ENCODE measurements around the gene PHRF1. TPM values are rescaled to one million over a fixed set of nuclear protein-coding genes. Genes with fewer than 3 reads are reported as not detected.

PHRF1 gene
- total RNA-seq, 4 donors from 2014 or later, result 5.0 to 45.8 (median 24.1) TPM

GRCh38 chr11:548700-549603 lies 27.3 kb upstream of the PHRF1 start:
- intact Hi-C loops (cut with DNase I; ENCODE audit: low total_unique reads), result no loop called here
- no peak for TF ChIP-seq CTCF (IDR thresholded peaks at IDR 0.05)
- TF ChIP-seq POLR2A (IDR thresholded peaks at IDR 0.05), result no peak
- Histone ChIP-seq H3K4me3 (no peak overlapping the region), H3K9me3 (no peaks in the 10 kb centered on the region), H3K27ac (no peak overlapping the region), H3K36me3 (no peaks in the 10 kb centered on the region), H3K27me3 (peaks cover 12 to 22% of the 10 kb centered on the region in 2 donors), H3K4me1 (no peaks in the 10 kb centered on the region)
- DNase-seq, result no peak

GRCh38 chr11:550021-550745 lies 26.1 kb upstream of the PHRF1 start:
- H3K27ac ChIP-seq, result no peak overlapping the region
- H3K9me3 ChIP-seq, result no peaks in the 10 kb centered on the region
- TF ChIP-seq CTCF (IDR thresholded peaks at IDR 0.05) (no peak), POLR2A (IDR thresholded peaks at IDR 0.05) (no peak)
- peaks cover 21 to 29% of the 10 kb centered on the region in 2 donors for H3K27me3 ChIP-seq
- intact Hi-C loops (cut with DNase I; ENCODE audit: low total_unique reads), result no loop called here
- H3K4me3 ChIP-seq, result no peak overlapping the region
- DNase-seq, result no peak
- no peaks in the 10 kb centered on the region for H3K36me3 ChIP-seq
- H3K4me1 ChIP-seq, result peaks cover 0 to 7% of the 10 kb centered on the region in 2 donors

GRCh38 chr11:550746-551085 lies 25.6 kb upstream of the PHRF1 start:
- H3K4me1 ChIP-seq, result peaks cover 0 to 12% of the 10 kb centered on the region in 2 donors
- intact Hi-C loops (cut with DNase I; ENCODE audit: low total_unique reads), result no loop called here
- H3K27me3 ChIP-seq, result peaks cover 27 to 29% of the 10 kb centered on the region in 2 donors
- no peaks in the 10 kb centered on the region for H3K9me3 ChIP-seq
- H3K27ac ChIP-seq, result no peak overlapping the region
- DNase-seq, result no peak
- no peak for TF ChIP-seq CTCF (IDR thresholded peaks at IDR 0.05)
- TF ChIP-seq POLR2A (IDR thresholded peaks at IDR 0.05), result no peak
- no peaks in the 10 kb centered on the region for H3K36me3 ChIP-seq
- no peak overlapping the region for H3K4me3 ChIP-seq

GRCh38 chr11:551131-551530 lies 25.1 kb upstream of the PHRF1 start:
- Histone ChIP-seq H3K9me3 (no peaks in the 10 kb centered on the region), H3K27me3 (peaks cover 27 to 29% of the 10 kb centered on the region in 2 donors), H3K36me3 (no peaks in the 10 kb centered on the region), H3K27ac (no peak overlapping the region), H3K4me1 (peaks cover 0 to 16% of the 10 kb centered on the region in 2 donors), H3K4me3 (no peak overlapping the region)
- no peak for DNase-seq
- TF ChIP-seq CTCF (IDR thresholded peaks at IDR 0.05) (no peak), POLR2A (IDR thresholded peaks at IDR 0.05) (no peak)
- intact Hi-C loops (cut with DNase I; ENCODE audit: low total_unique reads), result no loop called here

- intact Hi-C loops (cut with DNase I; ENCODE audit: low total_unique reads), result no loop called here
Observed at GRCh38 chr11:551596-551995, 24.7 kb upstream of the PHRF1 start.

More at GRCh38 chr11:551596-551995, 24.7 kb upstream of the PHRF1 start:
- peaks cover 27 to 29% of the 10 kb centered on the region in 2 donors for H3K27me3 ChIP-seq
- H3K27ac ChIP-seq, result no peak overlapping the region
- H3K4me3 ChIP-seq, result no peak overlapping the region
- H3K36me3 ChIP-seq, result no peaks in the 10 kb centered on the region
- TF ChIP-seq POLR2A (IDR thresholded peaks at IDR 0.05) (no peak), CTCF (IDR thresholded peaks at IDR 0.05) (no peak)
- no peak for DNase-seq
- H3K9me3 ChIP-seq, result no peaks in the 10 kb centered on the region
- H3K4me1 ChIP-seq, result peaks cover 0 to 16% of the 10 kb centered on the region in 2 donors
